ENCODE data around the gene ERICH6B.
A peak's percentile ranks its signal among the peaks of the same experiment; 100 is the strongest.

The ERICH6B gene

GRCh38 chr13:45542391-45542790 is 73.1 kb downstream of the ERICH6B start:
- no peak for DNase-seq (ENCODE audit: low read depth, low spot score)

- DNase-seq (ENCODE audit: low read depth, low spot score): no peak
Measured at GRCh38 chr13:45541806-45542205, 73.7 kb downstream of the ERICH6B start.

GRCh38 chr13:45540864-45541263 is 74.7 kb downstream of the ERICH6B start:
- no peak for DNase-seq (ENCODE audit: low read depth, low spot score)

DNA sequence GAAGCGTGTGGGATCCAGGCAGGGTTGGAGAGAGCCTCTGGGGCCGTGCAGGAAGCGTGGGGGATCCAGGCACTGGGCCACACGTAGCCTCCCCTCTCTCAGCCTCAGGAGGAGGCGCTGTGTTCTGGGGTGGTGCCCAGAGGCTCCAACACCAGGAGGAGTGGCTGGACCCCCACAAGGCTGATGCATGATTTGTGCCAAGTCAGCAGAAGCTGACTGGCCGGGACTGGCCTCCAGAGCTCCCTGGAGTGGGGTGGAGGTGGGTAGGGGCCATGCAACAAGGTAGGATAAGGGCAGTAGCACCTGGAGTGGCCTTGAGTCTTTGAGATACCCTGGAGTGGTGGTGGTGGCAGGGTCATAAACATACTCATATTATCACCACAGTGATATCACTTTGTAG is 75.3 kb downstream of the ERICH6B start:
- DNase-seq (ENCODE audit: low read depth, low spot score): no peak

DNA sequence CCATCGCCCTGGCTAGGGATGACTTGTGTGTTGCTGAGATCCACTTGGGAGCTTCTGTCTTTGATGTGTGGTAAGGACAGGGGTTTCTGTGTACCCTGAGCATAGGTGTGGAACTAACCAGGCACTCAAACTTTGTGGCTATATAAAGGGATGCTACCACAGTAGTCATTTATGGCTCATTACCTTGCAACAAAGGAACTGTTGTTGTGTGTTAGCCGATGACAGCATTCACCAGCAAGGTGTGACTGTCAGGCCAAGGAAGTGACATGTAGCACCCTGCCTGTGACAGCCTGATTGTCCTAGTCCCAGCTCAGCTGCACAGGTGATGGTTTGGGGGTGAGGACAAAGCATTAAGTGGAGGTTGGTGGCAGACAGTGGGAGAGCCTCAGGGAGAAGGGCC is 77.2 kb downstream of the ERICH6B start:
- DNase-seq (ENCODE audit: low read depth, low spot score): no peak

GRCh38 chr13:45537516-45537915 is 78.0 kb downstream of the ERICH6B start:
- no peak for DNase-seq (ENCODE audit: low read depth, low spot score)

DNA sequence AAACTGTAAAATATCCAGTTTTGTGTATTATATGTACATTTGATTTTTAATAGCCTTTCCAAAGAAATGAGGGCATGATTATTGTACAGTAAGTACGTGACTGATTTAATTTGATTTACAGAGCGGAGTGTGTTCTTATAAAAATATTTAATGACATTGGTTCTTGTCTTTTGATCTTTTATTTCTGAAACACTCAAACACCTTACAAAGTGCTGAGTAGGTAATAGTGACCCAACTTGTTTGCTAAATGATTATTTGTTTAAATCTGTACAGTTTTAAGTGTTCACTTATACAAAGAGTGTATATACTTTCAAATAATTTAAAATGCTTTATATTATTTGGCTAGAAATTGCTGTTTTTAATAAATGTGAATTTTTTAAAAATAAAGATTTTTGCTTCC is 79.3 kb downstream of the ERICH6B start:
- DNase-seq (ENCODE audit: low read depth, low spot score): no peak

DNA sequence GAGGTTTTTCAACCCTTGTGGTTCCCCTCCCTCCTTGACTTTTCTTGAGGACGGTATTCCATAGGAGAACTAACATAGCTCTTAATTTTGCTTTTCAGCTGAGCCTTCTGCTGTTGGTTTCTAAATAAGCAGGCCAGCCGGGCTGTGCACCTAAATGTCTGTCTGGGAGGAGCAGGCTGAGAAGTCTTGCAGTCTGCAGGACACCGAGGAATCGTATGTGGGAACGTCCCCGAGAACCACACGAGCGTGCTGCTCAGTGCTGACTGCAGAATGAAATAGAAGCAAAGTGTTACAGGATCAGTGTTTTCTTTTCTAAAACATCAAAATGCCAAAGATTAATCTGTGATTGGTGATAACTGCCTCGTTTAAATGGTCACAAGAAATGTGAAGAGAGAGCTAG is 80.9 kb downstream of the ERICH6B start:
- no peak for DNase-seq (ENCODE audit: low read depth, low spot score)

DNA sequence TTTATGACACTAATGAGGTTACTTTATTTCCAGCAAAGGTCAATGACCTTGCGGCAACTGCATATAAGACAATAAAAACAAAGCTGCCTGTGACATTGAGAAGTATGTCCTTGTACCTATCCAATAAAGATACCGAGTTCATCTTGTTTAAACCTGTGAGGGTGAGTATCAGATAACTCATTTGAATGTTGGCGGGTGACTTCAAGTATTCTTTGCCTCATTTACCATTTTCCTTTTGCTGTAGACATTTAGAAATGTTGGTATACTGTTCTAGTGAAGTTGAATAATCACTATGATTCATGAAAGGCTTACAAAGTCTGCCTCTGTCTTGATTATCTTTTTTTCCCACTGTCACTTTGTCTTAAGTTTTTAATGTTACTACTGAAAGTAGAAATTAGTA is 85.8 kb downstream of the ERICH6B start:
- no peak for DNase-seq (ENCODE audit: low read depth, low spot score)

DNA sequence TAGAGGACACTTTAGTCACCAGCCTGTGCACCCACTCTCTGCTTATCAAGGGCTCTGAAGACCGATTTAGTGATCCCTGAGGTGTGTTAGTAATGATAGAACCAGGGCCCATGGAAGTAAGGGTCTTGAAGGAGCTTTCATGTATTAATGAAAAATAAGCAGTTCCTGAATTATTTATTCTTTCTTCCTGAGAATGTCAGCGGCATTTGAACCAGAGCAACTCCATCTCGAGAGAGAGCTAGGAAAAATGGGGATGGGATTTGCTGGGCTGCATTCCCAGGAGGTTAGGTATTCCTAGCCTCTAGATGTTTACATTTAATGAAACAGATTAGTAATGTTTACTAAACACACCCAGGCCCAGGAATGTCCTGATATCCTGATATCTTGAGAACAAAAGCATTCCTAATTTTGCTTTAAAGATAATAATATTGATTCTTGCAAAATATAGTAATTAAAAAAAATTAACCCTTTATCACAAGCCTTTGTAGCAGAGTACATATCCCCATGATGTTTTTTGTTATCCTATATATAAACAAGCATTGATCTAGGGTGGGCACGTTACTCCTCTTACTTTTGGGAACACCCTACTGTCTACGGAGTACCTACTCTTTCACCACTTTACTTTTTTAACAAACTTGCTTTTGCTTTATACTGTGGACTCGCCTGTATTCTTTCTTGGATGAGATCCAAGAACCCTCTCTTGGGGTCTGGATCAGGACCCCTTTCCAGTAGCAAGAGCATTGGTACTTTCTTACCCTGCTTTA is 87.7 kb downstream of the ERICH6B start:
- DNase-seq (ENCODE audit: low read depth, low spot score): no peak

DNA sequence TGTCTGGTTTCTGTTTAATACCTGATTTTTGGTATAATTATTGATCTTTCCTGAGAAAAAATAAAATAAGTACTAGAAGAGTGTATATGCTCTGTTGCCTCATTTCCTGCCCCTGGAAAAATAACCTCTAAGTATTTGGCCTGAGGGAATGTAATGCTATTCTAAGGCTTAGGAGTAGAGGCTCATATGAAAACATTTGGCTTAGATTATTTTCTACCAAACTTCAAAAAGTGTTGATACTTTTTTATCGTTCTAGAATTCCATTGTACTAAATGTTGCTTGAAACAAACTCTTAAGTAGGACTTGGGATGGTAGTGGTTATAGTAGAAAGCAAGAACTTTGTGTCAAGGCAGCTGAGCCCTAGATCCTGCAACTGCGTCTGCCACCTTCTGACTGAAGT is 93.0 kb downstream of the ERICH6B start:
- no peak for DNase-seq (ENCODE audit: low read depth, low spot score)

DNA sequence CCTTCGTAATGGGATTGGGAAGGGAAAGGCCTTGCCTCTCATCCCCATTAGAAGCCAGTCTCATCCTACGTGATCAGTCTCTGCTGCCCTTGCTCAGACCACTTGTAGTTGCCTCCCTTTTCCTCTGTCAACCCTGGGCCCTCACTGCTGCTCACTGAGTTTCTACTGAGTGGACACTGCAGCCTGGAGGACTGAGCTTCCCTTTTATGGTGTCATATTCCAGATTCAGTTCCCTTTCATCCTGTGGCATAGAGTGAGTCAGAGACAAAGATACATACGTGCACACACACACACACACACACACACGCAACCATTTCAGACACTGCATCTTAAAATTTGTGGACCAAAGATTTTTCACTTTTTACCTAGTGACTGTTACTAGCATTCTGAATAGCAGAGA is 94.2 kb downstream of the ERICH6B start:
- DNase-seq (ENCODE audit: low read depth, low spot score): no peak

- DNase-seq (ENCODE audit: low read depth, low spot score): no peak
Measured at GRCh38 chr13:45519493-45519892, 96.0 kb downstream of the ERICH6B start.

- DNase-seq (ENCODE audit: low read depth, low spot score): no peak
Measured at GRCh38 chr13:45518525-45519245, 96.9 kb downstream of the ERICH6B start.

- no peak for DNase-seq (ENCODE audit: low read depth, low spot score)
Measured at GRCh38 chr13:45516757-45517156, 98.8 kb downstream of the ERICH6B start.

GRCh38 chr13:45512098-45512496 is 103.4 kb downstream of the ERICH6B start:
- no peak for DNase-seq (ENCODE audit: low read depth, low spot score)

- peak; percentile 32 for DNase-seq (ENCODE audit: low read depth, low spot score)
Measured at GRCh38 chr13:45511310-45512097, 104.0 kb downstream of the ERICH6B start.

- no peak for DNase-seq (ENCODE audit: low read depth, low spot score)
Measured at GRCh38 chr13:45510672-45511071, 104.9 kb downstream of the ERICH6B start.

GRCh38 chr13:45508776-45509175 is 106.8 kb downstream of the ERICH6B start:
- no peak for DNase-seq (ENCODE audit: low read depth, low spot score)

DNA sequence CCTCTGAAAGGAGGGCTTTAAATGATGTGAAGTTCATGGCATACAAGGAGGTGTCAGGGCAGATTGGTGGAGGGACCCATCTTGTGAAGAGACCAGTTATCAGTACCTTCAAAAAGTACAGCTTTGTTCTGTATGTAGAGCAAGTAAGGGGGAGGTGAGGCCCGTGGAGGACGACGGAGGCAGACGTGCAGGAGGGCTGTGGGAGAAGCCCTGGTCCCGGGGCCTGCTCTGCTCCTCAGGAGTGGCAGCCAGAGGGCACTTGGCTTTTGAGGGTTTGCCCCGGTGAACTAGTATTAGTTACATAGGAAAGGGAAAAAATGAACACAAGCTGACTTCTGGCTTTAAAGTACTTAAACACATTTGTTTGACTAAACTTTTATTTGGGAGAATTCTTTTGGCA is 108.7 kb downstream of the ERICH6B start:
- DNase-seq (ENCODE audit: low read depth, low spot score): no peak

- DNase-seq (ENCODE audit: low read depth, low spot score): no peak
Measured at GRCh38 chr13:45503658-45504057, 111.9 kb downstream of the ERICH6B start.

DNA sequence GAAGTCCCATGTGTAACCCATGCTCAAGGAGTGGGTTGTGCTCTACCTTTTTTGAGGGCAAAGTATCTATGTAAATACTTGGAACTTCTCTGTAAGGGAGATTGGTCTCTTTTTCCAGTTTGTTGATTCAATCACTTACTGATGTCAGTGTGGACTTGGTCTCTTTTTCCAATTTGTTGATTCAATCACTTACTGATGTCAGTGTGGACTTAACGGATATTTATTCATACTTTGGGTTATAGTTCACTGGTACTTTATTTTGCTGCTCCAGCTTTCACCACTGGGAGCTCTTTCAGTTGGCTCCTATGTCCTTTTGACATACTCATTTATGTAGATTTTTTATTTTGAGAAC is 114.4 kb downstream of the ERICH6B start:
- DNase-seq (ENCODE audit: low read depth, low spot score): no peak
